Activated CD8-positive, alpha-beta memory T cell treated with anti-CD3 and anti-CD28 coated beads for 36 hours (primary cell): Measurements from ENCODE around the gene GRID1. TPM values are rescaled to one million over a fixed set of nuclear protein-coding genes. Genes with fewer than 3 reads are reported as not detected.

Experiments used
- CTCF ChIA-PET: fragments of 350-600 bp; sonication (Branson Sonifier 250); formaldehyde crosslinking; loops from one replicate; lab custom pipeline; 2021; ENCODE audit warnings: antibody characterized with exemption; lab: Charles Lee
- POLR2A ChIA-PET: fragments of 350-600 bp; sonication (Branson Sonifier 250); formaldehyde crosslinking; loops from one replicate; lab custom pipeline; 2021; ENCODE audit warnings: antibody characterized with exemption; lab: Charles Lee
- total RNA-seq, 2 experiments: library from RNA; stranded (reverse); gene quantifications; one replicate each; pipeline ENCODE4 v1.2.3, GENCODE V29; 2021

The GRID1 gene
- total RNA-seq, 2 experiments from 2014 or later = not detected

GRCh38 chr10:86197166-86197790, 169.3 kb downstream of the GRID1 start:
- CTCF ChIA-PET = no interaction called here

GRCh38 chr10:86195521-86196157, 171.0 kb downstream of the GRID1 start:
- ChIA-PET POLR2A (no interaction called here), CTCF (no interaction called here)

More at GRCh38 chr10:86197166-86197790, 169.3 kb downstream of the GRID1 start:
- POLR2A ChIA-PET = no interaction called here

GRCh38 chr10:86194684-86195083, 171.9 kb downstream of the GRID1 start:
- POLR2A ChIA-PET = no interaction called here
- CTCF ChIA-PET = no interaction called here

DNA sequence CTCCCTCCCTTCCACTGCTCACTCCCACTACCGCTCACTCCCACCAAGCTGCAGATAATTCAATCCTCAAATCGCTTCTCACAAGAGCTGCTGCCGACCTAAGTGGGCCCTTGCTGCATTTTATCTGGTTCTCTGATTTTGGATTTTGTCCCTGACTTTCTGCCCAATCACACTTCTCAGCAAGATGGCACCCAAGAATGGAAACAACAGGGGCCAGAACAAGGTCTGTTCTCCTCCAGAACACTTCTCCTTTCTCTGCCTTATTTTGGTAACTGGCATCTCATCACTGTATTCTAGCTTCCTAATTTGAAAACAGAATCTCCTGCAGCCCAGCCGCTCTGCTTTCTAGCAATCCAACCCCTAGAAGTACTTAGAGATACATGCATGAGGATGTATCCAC, 172.8 kb downstream of the GRID1 start:
- ChIA-PET CTCF (no interaction called here), POLR2A (no interaction called here)

DNA sequence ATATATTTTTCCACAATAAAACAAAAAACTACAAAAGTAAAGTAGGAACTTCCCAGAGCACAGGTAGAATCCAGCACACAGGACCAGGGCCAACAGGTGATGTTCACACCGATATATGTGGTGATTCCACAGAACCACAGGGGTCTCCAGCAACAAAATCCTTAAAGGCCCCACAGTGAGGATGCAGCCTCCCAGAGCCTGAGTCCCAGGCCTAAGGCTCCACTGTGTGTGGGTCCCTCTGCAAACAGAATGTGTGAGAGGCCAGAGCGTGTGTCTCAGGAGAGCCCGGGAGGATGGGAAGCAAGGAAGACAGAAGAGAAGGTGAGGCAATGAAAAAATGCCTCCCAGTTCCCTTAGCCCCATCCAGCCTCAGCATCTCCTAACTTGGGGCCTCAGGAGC, 173.9 kb downstream of the GRID1 start:
- POLR2A ChIA-PET = no interaction called here
- CTCF ChIA-PET = no interaction called here

GRCh38 chr10:86192147-86192546, 174.4 kb downstream of the GRID1 start:
- ChIA-PET POLR2A (no interaction called here), CTCF (no interaction called here)

DNA sequence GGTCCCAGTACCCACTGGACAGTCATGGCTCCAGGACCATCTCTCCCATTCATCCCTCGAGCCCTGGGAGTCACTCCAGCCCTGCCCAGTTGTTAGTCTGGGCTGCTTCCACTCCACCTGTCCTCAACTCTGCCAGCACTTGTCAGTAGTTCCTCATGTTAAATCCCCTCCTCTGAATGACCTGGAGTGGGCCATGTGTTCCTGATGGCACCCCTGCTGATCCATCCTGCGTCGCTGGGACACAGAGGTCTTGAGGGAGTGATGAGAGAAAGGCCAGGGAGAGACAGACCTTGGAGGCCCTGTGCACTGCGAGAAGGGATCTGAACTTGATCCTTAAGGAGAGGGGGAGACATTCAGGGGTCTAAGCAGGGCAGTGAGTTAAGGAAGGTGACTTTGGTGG, 174.9 kb downstream of the GRID1 start:
- CTCF ChIA-PET = no interaction called here
- POLR2A ChIA-PET = no interaction called here

DNA sequence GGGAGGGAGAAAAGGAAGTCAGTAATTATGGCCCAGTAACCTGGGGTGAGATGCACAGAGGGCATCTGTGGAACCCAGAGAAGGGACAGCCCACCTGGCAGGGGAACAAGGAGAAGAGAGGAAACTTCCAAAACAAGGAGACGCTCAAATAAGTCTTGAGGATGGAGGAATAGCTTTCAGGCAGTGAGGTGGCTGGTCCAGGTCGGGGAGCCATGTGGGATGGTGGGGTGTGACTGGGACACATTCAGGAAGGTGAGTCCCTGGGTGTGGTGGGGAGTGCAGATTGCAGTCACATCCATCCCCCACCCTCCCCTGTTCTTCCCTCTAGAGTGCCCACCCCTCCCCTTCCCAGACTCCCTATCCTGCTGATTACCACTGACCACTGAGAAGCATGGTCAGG, 175.4 kb downstream of the GRID1 start:
- CTCF ChIA-PET = no interaction called here
- POLR2A ChIA-PET = no interaction called here

DNA sequence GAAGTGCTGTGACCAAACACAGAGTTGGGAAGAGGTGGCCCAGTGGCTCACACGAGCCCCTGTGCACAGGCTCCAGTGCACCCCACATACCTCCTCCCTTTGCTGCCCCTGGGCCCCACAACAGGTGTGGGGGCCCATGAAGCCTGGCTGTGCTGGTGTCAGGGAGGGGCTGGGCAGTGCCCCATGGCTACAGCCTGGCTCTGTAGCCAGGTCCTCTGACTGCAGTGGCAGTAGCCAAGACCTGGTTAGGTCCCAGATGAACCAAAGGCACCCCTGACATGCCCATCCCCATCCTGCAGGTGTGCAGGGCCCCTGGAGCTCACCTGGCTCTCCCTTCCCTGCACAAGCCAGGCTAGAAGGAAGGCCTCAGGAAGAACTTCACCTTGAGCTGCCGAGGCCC, 176.3 kb downstream of the GRID1 start:
- ChIA-PET POLR2A (interaction anchor here (0.6 kb wide), 1 partner anchor 52 kb away, joined by 4 read pairs; no protein-coding TSS in a partner anchor), CTCF (no interaction called here)

GRCh38 chr10:86189891-86190290, 176.7 kb downstream of the GRID1 start:
- ChIA-PET CTCF (no interaction called here), POLR2A (no interaction called here)

GRCh38 chr10:86188796-86189558, 177.6 kb downstream of the GRID1 start:
- POLR2A ChIA-PET = no interaction called here
- CTCF ChIA-PET = no interaction called here

GRCh38 chr10:86188326-86188725, 178.3 kb downstream of the GRID1 start:
- ChIA-PET POLR2A (no interaction called here), CTCF (no interaction called here)

GRCh38 chr10:86187499-86188239, 178.9 kb downstream of the GRID1 start:
- ChIA-PET CTCF (no interaction called here), POLR2A (no interaction called here)

- POLR2A ChIA-PET = no interaction called here
- CTCF ChIA-PET = interaction anchor here (0.7 kb wide), 1 partner anchor 400 kb away, joined by 3 read pairs; no protein-coding TSS in a partner anchor
Measured at GRCh38 chr10:86186633-86187032, 180.0 kb downstream of the GRID1 start.

- ChIA-PET CTCF (no interaction called here), POLR2A (no interaction called here)
Measured at GRCh38 chr10:86182595-86182994, 184.0 kb downstream of the GRID1 start.

- POLR2A ChIA-PET = no interaction called here
Measured at GRCh38 chr10:86182150-86182549, 184.4 kb downstream of the GRID1 start.

GRCh38 chr10:86180861-86181260, 185.7 kb downstream of the GRID1 start:
- ChIA-PET CTCF (no interaction called here), POLR2A (no interaction called here)

More at GRCh38 chr10:86182150-86182549, 184.4 kb downstream of the GRID1 start:
- CTCF ChIA-PET = no interaction called here

DNA sequence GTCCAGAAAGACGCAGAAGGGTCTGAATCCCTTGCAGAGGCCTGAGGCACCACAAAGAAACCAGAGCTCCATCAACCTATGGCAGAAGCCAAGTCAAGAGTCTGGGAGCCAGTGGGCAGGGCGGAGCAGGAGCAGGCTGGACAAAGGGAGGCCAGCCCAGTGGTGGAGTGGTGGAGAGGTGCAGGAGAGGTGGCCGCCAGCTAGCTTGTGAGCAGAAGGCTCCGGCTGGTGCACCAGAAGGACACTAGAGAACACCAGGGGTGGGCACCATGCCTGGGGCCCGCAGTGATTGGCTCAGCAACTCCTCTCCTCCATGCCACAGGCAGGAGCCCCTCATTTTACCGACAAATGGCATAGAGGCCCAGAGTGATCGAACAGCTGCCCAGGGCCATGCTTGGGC, 186.6 kb downstream of the GRID1 start:
- CTCF ChIA-PET = interaction anchor here (0.6 kb wide), 1 partner anchor 78 kb away, joined by 3 read pairs; no protein-coding TSS in a partner anchor
- POLR2A ChIA-PET = no interaction called here

- CTCF ChIA-PET = no interaction called here
- POLR2A ChIA-PET = no interaction called here
Measured at GRCh38 chr10:86179153-86179524, 187.5 kb downstream of the GRID1 start.
